GM19043 (cell line): ENCODE measurements around the gene MYO15A.

ENCODE experiments used
- ATAC-seq: cut with Tn5 transposase; IDR thresholded peaks from one replicate; pipeline ENCODE4 v1.9.1; 2021; ENCODE audit warnings: low read depth; ENCODE audit not compliant: unreplicated experiment

MYO15A gene

DNA sequence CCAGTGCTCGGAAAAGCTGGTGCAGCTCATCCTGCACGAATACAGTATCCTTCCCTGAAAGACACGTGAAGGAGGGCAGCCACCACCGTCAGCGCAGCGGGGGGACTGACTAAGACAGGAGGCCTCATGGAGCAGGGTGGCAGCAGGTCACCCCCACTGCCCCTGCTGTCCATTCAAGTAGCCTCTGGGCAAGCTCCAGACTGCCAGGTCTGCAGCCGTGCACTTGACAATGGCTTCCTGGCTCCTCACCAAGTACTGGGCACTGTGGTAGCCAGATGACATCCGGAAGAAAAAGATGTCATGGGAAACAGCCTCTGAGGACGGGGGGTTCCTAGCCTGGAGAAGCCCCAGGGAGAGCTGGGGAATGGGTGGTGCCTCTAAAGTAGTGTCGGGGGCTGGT, 7.9 kb upstream of the MYO15A start:
- no peak for ATAC-seq

DNA sequence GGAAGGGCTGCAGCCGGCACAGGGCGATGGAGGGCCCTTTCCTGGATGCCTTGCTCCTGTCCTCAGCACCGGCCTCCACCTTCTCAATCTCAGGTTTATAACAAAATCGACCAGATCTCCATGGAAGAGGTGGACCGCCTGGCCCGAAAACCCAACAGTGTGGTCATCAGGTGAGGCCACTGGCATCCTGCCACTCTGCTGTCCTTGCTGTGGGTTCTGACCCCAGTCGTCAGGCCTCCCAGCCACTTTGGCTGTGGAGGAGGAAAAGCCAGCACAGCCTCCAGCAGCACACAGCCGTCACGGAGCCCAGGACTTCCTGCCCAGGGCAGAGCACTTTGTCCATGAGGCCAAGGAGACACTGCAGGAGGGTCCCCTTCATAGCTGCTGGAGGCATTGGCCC, 6.7 kb upstream of the MYO15A start:
- ATAC-seq = no peak

DNA sequence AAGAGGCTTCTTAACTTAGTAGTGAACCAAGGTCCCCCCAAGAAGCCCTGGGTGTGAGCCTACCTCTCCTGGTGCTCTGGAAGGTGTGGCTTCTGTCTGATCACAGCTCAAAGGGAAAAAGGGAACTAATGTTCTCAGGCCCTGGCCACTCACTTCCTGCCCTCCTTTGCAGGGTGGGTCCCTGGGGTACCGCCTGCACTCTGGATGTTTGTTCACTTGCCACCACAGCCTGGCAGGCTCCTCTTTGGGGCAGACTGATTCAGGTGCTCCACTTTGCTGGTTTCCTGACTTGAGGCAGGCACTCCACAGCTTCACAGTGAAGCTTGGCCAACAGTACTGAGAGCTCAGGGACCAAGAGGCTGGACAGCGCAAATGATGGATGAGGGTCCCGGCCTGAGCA, 5.9 kb upstream of the MYO15A start:
- no peak for ATAC-seq

DNA sequence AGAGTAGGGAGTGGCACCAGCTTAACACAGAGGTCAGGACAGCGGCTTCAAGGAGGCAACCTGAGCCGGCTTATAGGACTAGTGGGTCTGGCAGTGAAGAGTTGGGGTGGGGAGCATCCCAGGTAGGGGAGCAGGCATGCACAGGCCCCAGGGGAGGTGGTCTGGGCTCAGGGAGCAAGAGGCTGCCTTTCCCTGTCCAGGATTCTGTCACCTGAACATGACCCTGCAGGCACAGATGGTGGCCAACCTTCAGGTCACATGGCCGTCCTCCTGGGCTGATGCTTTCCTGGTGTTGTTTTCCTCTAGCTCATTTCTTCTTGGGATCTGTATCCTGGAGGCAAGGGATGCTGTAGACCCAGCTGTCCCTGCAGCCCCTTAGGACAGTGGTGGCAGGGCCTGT, 3.5 kb upstream of the MYO15A start:
- ATAC-seq = no peak

DNA sequence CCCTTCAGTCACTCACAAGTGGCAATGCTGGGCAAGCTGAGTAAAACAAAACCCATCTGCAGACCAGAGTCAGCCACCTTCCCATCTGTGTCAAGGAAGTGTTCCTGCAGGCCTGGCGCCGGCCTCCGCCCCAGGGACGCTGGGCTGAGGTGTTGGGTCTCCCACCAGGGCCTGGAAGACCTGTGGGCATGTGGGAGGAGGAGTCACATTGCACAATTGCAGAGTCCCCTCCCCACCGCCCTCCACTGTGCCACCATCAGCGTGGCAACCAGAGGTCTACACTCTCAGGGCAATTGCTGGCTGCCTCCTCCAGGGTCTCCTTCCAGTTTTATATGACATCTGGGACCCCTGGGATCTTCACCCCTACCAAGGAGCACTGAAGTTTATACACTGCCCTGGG, 3.0 kb upstream of the MYO15A start:
- no peak for ATAC-seq

DNA sequence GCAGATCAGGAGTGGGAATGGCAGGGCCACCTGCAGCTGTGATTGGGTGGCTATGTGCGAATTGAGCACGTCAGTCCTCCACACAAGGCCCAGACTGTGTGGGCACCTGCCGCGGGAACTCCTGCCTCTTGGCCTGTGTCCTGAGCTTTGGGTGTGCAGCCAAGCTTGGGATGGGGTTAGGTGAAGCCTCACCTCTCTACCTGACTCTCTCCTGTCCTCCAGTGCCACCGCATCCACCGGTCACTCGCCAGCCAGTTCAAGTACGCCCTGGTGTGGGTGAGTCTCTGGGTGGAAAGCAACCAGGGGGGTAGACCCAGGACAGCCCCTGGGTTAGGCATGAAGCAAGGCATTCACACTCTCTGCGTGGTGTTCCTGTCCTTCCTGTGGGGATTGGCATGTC, 2.3 kb upstream of the MYO15A start:
- no peak for ATAC-seq

DNA sequence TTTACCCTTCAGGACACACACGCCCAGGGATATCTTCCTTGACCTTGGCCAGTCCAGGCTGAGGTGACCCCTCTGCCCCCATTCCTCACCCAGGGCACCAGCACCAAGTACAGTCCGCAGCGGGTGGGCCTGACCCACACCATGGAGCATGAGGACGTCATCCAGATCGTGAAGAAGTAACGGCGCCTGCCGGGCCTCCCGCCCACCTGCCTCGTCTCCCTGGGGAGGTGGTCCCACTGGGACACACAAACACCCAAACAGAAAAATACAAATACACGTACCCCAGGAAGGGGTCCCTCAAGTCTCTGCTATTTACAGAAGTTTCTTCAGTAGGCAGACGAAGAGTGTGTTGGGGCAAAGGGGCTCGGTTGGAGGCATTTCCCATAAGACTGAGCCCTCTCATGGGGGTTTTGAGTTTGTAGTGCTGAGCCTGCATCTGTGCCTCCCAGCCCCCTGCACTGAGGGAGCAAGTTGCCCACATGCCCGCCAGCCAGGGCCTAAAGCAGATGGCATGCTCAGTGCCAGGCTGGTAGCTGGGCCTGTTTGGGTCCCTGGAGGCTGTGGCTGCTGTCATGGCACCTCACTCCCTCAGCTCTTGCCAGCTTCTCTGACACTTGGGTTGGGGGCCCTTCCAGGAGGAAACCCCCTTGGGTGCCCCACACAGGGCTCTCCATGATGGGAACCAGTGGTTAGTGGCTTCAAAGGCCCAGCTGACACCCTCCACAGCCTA, 1.3 kb upstream of the MYO15A start:
- no peak for ATAC-seq

DNA sequence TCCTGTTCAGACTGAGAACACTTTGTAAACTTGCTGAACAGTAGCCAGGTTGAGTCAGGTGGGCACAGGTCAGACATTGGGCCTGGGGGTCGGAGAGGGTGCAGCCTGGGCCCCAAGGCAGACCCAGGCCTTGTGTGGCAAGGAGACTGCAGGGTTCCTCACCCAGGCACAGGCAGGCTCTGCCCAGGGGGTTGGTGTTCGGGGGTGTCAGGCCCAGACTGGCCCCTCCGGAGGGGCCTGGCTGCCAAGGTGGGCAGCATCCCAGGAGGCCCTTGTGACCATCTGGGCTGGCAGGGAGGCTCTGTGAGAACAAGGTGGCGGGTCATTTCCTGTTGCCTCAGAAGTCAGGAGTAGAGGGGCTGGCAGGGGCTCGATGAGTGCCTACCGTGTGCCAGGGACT, 585 bp upstream of the MYO15A start:
- no peak for ATAC-seq

DNA sequence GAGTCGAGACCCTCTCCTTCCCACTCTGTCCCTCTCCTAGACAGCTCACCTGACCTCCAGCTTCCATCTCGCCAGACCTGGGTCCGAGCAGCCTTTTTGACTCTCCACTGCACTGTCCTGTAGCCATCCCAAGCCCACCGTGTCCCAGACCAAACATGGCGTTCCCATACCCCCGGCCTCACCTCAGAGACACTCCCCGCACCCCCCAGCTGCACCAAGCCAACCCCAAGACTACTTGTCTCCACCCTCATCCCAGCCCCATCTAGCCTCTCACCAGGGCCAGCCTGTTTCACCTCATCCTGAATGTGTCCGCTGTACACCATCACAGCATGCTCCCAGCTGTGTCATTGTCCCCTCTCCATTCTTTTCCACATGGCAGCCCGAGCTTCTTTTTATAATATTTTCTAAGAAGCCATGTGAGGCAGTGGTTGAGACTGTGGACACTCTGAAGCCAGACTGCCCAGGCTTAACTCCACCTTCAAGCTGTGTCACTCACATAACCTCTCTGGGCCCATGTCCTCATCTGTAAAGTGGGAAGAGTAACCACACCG, 1.5 kb downstream of the MYO15A start:
- ATAC-seq = no peak

DNA sequence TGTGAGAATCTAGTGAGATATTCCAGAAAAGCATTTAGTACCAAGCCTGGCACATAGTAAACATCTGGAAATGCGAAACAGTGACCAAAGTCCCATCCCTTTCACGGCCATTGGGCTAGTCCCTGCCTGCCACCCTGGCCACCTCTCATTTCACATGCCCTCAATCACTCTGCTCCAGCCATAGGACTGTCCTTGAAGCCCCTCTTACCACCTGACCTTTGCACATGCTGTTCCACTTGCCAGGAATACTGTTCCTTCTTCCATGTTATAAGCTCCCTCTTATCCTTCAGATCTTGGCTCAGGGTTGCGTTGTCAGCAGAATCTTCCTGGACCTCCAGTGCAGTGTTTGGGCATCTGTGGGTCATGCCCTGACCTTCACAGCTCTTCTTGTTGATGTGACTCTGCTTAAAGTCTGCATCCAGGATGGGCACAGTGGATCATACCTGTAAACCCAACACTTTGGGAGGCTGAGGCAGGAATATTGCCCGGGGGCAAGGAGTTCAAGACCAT, 2.1 kb downstream of the MYO15A start:
- ATAC-seq = no peak

DNA sequence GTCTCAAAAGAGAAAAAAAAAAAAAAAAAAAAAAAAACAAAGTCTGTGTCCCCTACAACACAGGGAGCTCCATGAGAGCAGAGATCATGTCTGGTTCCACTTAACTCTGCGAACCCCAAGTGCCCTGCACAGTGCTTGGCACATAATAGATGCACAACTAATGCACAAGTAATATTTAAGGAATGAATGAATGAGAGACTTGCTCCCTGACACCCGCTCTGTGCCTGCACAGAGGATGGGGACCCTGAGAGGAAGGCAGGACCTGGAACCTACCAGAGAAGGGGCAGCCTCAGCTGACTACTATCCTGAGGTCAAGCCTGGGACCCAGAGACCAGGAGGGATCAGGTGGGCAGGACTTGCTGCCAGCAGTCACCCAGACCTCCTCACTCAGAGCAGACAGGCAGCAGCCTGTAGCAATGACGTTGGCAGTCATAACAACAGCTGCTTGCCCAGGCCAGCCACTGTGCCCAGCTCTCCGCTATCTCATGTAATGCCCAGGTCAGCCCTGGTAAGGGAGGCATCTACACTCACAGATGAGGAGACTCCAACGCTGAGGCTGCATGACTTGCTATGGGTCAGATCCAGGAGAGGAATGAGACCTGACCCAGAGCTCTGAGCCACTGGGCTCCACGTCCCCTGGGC, 2.9 kb downstream of the MYO15A start:
- ATAC-seq = no peak

DNA sequence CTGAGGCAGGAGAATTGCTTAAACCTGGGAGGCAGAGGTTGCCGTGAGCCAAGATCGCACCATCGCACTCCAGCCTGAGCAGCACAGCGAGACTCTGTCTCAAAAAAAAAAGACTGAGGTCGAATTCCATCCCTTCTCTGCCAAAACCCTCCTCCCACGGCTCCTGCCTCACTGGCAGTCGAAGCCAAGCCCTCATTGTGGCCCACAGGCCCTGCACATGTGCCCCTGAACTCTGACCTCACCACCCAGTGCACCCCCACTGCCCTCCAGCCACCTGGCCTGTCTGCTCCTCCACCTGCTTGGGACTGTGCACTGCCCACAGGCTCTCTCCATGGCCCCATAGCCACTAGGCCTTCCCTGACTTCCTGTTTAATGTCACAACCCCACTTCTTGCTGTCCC, 7.0 kb downstream of the MYO15A start:
- no peak for ATAC-seq

DNA sequence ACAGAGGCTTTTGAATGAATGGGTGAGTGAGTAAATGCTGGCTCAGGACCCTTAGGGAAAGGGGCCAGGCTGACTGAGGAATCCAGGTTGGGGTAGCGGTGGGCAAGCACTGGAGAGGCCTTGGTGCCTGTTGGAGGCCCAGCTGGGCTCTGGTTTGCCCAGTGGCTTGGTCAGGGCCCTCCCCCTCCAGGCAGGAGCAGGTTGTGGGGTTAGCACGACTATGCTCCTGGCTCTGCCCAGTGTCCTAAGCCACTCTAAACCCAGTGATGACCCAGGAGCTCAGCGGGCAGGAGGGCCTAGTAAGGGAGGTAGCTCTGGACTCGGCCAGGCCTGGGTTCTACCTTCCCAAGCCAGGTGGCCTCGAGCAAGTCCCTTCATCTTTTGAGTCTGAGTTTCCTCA, 7.5 kb downstream of the MYO15A start:
- ATAC-seq = no peak

DNA sequence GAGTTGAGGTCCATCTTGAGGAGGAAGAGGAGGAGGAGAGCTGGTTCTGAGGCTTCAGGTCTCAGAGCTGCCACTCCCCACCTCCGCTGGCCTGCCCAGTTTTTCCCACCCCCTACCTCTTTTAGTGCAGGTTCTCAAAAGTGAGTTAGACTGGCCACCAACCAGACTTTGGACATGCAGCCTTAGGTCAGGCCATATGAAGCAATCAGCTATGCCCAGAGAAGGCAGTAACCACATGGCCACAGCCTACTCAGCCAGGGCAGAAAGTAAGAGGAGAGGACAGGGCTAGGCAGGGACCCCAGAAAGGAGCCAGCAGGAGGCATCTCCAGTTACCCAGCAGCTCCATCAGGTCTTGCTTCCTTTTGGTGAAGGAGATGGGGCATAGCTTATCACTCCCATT, 9.0 kb downstream of the MYO15A start:
- no peak for ATAC-seq

DNA sequence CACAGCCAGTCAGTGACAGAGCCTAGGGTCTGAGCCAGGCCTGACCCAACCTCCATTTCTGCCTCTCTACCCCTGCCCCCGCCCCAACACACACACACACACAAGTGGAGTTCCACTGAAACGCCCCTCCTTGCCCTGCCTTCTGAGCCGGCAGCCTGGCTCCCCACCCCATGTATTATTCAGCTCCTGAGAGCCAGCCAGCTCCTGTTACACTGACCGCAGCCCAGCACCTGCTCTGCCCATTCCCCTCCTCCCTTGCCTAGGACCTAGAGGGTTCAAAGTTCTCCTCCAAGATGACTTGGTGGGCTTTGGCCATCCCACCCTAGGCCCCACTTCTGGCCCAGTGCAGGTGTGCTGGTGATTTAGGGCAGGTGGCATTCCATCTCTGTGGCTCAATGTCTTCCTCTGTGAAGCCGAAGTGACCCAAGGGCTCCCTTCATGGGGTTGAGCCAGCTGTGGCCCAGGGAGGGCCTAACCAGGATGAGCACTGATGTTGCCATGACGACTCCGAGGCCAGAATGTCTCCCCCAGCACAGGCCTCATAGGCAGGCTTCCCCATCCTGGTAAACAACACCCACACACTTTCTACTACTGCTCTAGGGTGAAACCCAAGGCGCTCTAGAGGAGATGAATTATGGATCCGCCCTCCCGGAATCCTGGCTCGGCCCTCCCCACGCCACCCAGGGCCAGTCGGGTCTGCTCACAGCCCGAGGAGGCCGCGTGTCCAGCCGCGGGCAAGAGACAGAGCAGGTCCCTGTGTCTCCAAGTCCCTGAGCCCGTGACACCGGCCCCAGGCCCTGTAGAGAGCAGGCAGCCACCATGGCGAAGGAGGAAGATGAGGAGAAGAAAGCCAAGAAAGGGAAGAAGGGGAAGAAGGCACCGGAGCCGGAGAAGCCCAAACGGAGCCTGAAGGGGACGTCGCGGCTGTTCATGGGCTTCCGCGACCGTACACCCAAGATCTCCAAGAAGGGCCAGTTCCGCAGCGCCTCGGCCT, 9.7 kb downstream of the MYO15A start:
- ATAC-seq = no peak

DNA sequence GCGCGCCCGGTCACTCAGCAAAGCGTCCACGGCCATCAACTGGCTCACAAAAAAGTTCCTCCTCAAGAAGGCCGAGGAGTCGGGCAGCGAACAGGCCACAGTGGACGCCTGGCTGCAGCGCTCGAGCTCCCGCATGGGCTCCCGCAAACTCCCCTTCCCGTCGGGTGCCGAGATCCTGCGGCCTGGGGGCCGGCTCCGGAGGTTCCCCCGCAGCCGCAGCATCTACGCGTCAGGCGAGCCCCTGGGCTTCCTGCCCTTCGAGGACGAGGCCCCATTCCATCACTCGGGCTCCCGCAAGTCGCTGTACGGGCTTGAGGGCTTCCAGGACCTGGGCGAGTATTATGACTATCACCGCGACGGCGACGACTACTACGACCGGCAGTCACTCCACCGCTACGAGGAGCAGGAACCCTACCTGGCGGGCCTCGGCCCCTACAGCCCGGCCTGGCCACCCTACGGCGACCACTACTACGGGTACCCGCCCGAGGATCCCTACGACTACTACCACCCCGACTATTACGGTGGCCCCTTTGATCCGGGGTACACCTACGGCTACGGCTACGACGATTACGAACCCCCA, 10.7 kb downstream of the MYO15A start:
- ATAC-seq = no peak

DNA sequence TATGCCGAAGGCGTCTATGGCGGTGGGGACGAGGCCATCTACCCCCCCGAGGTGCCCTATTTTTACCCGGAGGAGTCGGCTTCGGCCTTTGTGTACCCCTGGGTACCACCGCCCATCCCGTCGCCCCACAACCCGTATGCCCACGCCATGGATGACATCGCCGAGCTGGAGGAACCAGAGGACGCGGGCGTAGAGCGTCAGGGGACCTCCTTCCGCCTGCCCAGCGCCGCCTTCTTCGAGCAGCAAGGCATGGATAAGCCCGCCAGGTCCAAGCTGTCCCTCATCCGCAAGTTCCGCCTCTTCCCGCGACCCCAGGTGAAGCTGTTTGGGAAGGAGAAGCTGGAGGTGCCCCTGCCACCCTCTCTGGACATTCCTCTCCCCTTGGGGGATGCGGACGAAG, 11.4 kb downstream of the MYO15A start:
- no peak for ATAC-seq

DNA sequence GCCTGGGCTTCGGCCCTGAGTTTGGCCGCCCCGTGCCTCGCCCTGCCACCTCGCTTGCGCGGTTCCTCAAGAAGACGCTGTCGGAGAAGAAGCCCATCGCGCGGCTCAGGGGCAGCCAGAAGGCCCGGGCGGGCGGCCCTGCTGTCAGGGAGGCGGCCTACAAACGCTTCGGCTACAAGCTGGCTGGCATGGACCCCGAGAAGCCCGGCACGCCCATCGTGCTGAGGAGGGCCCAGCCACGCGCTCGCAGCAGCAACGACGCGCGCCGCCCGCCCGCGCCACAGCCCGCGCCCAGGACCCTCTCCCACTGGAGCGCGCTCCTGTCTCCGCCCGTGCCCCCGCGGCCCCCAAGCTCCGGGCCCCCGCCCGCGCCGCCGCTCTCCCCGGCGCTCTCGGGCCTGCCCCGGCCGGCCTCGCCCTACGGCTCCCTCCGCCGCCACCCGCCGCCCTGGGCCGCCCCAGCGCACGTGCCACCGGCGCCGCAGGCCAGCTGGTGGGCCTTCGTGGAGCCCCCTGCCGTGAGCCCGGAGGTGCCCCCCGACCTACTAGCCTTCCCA, 12.0 kb downstream of the MYO15A start:
- no peak for ATAC-seq

DNA sequence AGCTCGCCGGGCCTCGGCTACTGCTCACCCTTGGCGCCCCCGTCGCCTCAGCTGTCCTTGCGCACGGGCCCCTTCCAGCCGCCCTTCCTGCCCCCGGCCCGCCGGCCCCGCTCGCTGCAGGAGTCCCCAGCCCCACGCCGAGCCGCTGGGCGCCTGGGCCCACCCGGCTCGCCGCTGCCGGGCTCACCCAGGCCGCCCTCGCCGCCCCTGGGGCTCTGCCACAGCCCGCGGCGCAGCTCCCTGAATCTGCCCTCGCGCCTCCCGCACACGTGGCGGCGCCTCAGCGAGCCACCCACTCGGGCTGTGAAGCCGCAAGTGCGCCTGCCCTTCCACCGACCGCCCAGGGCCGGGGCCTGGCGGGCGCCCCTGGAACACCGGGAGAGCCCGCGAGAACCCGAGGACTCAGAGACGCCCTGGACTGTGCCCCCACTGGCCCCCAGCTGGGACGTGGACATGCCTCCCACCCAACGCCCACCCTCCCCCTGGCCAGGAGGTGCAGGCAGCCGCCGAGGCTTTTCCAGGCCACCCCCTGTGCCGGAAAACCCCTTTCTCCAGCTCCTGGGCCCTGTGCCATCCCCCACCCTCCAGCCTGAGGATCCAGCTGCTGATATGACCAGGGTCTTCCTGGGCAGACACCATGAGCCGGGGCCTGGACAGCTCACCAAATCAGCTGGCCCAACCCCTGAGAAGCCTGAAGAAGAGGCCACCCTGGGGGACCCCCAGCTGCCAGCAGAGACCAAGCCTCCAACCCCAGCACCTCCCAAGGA, 12.8 kb downstream of the MYO15A start:
- no peak for ATAC-seq
